Neural progenitor cell (in vitro differentiated cells): ENCODE results near the gene ZNF219.

Experiments
- EZH2phosphoT487 ChIP-seq: fragments of 200-600 bp; sonication (generic); IDR thresholded peaks from 2 replicates; pipeline ENCODE4 v1.6.1; 2017; ENCODE audit warnings: antibody characterized with exemption
- TF ChIP-seq, protein P1 (sequence below): fragments of 200-600 bp; sonication (generic); IDR thresholded peaks from 2 replicates; pipeline ENCODE4 v1.5.1; 2017; ENCODE audit warnings: antibody characterized with exemption, mild to moderate bottlenecking

GRCh38 chr14:21118933-21119332 is 20.5 kb upstream of the ZNF219 start:
- TF ChIP-seq, protein P1, sequence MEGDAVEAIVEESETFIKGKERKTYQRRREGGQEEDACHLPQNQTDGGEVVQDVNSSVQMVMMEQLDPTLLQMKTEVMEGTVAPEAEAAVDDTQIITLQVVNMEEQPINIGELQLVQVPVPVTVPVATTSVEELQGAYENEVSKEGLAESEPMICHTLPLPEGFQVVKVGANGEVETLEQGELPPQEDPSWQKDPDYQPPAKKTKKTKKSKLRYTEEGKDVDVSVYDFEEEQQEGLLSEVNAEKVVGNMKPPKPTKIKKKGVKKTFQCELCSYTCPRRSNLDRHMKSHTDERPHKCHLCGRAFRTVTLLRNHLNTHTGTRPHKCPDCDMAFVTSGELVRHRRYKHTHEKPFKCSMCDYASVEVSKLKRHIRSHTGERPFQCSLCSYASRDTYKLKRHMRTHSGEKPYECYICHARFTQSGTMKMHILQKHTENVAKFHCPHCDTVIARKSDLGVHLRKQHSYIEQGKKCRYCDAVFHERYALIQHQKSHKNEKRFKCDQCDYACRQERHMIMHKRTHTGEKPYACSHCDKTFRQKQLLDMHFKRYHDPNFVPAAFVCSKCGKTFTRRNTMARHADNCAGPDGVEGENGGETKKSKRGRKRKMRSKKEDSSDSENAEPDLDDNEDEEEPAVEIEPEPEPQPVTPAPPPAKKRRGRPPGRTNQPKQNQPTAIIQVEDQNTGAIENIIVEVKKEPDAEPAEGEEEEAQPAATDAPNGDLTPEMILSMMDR, result no peak
- TF ChIP-seq EZH2phosphoT487, result no peak
